ENCODE measurements around the gene PPIL1.
"Not testable (repeated sequence)": the region's sequence is repeated elsewhere in the genome, so short reads cannot be mapped to it uniquely, and the experiment has no call there.

Gene PPIL1

GRCh38 chr6:36815962-36816735 lies 58.5 kb downstream of the PPIL1 start:
- Histone ChIP-seq H4K8ac (ENCODE audit: low read depth, low read length) (no peak overlapping the region), H4K91ac (ENCODE audit: low read depth, low read length, poor library complexity) (no peak overlapping the region), H3K4me3 (ENCODE audit: low read length in 2 of 2) (no peak overlapping the region), H3K36me3 (replicated peaks in 1 of 2; ENCODE audit: control insufficient read depth in 2 of 2, insufficient read depth in 2 of 2, low read length in 2 of 2) (no peaks in the 10 kb centered on the region), H2BK15ac (ENCODE audit: low read length) (no peak overlapping the region), H2BK5ac (ENCODE audit: low read length) (no peak overlapping the region), H3K18ac (ENCODE audit: low read length) (no peak overlapping the region), H3K4me2 (ENCODE audit: insufficient read depth, low read length, poor library complexity, severe bottlenecking) (no peak overlapping the region), H3K79me1 (ENCODE audit: low read depth, low read length) (no peaks in the 10 kb centered on the region), H2AK5ac (ENCODE audit: low read depth, low read length) (no peak overlapping the region), H3K9me3 (replicated peaks in 1 of 2; ENCODE audit: control insufficient read depth in 2 of 2, insufficient read depth in 1 of 2, low read depth in 1 of 2, low read length in 2 of 2) (no peaks in the 10 kb centered on the region), H2BK12ac (ENCODE audit: low read length) (no peak overlapping the region), H3K14ac (ENCODE audit: low read length) (no peak overlapping the region), H3K4ac (ENCODE audit: low read length) (no peak overlapping the region), H2AFZ (ENCODE audit: low read length) (no peak overlapping the region), H3K27me3 (ENCODE audit: control insufficient read depth in 3 of 3, insufficient read depth in 3 of 3, low read depth in 1 of 3, low read length in 3 of 3) (peaks cover 0 to 9% (median 0%) of the 10 kb centered on the region in 3 experiments), H3K27ac (replicated peaks; ENCODE audit: low read length) (no peak overlapping the region), H3K9ac (ENCODE audit: low read depth, low read length, poor library complexity) (no peak overlapping the region), H2BK120ac (ENCODE audit: low read depth, low read length) (no peak overlapping the region), H3K23ac (ENCODE audit: low read depth, low read length, poor library complexity) (no peak overlapping the region), H3K4me1 (ENCODE audit: control insufficient read depth in 2 of 2, insufficient read depth in 1 of 2, low read depth in 1 of 2, low read length in 2 of 2) (peaks cover 9 to 10% of the 10 kb centered on the region in 2 donors)
- no CpG with 5 or more reads among the region's 7 CpGs for WGBS, 2 donors (ENCODE audit: extremely low coverage in 2 of 2, insufficient read length in 2 of 2, insufficient replicate concordance in 1 of 2)
- no peak for DNase-seq (ENCODE audit: low spot score)

- H2BK5ac ChIP-seq (ENCODE audit: low read length), result no peak overlapping the region
- H3K14ac ChIP-seq (ENCODE audit: low read length), result no peak overlapping the region
- no peak overlapping the region for H2BK12ac ChIP-seq (ENCODE audit: low read length)
- no peak overlapping the region for H4K8ac ChIP-seq (ENCODE audit: low read depth, low read length)
- H3K18ac ChIP-seq (ENCODE audit: low read length), result no peak overlapping the region
- H4K91ac ChIP-seq (ENCODE audit: low read depth, low read length, poor library complexity), result no peak overlapping the region
- no CpG with 5 or more reads among the region's 7 CpGs for whole genome bisulfite sequencing, 2 donors (ENCODE audit: extremely low coverage in 2 of 2, insufficient read length in 2 of 2, insufficient replicate concordance in 1 of 2)
- H2BK120ac ChIP-seq (ENCODE audit: low read depth, low read length), result no peak overlapping the region
- H3K36me3 ChIP-seq (replicated peaks in 1 of 2; ENCODE audit: control insufficient read depth in 2 of 2, insufficient read depth in 2 of 2, low read length in 2 of 2), result no peaks in the 10 kb centered on the region
- H3K4me3 ChIP-seq (ENCODE audit: low read length in 2 of 2), result no peak overlapping the region
- peaks cover 0 to 9% of the 10 kb centered on the region in 2 donors for H3K4me1 ChIP-seq (ENCODE audit: control insufficient read depth in 2 of 2, insufficient read depth in 1 of 2, low read depth in 1 of 2, low read length in 2 of 2)
- no peak overlapping the region for H2AK5ac ChIP-seq (ENCODE audit: low read depth, low read length)
- no peak overlapping the region for H2AFZ ChIP-seq (ENCODE audit: low read length)
- H2BK15ac ChIP-seq (ENCODE audit: low read length), result no peak overlapping the region
- no peak overlapping the region for H3K9ac ChIP-seq (ENCODE audit: low read depth, low read length, poor library complexity)
- no peaks in the 10 kb centered on the region for H3K9me3 ChIP-seq (replicated peaks in 1 of 2; ENCODE audit: control insufficient read depth in 2 of 2, insufficient read depth in 1 of 2, low read depth in 1 of 2, low read length in 2 of 2)
- no peak for DNase-seq (ENCODE audit: low spot score)
- H3K23ac ChIP-seq (ENCODE audit: low read depth, low read length, poor library complexity), result no peak overlapping the region
- peaks cover 0 to 15% (median 0%) of the 10 kb centered on the region in 3 experiments for H3K27me3 ChIP-seq (ENCODE audit: control insufficient read depth in 3 of 3, insufficient read depth in 3 of 3, low read depth in 1 of 3, low read length in 3 of 3)
- H3K4ac ChIP-seq (ENCODE audit: low read length), result no peak overlapping the region
- no peaks in the 10 kb centered on the region for H3K79me1 ChIP-seq (ENCODE audit: low read depth, low read length)
- H3K27ac ChIP-seq (replicated peaks; ENCODE audit: low read length), result no peak overlapping the region
- no peak overlapping the region for H3K4me2 ChIP-seq (ENCODE audit: insufficient read depth, low read length, poor library complexity, severe bottlenecking)
These were observed 60.4 kb downstream of the PPIL1 start for GRCh38 chr6:36814249-36814648.

GRCh38 chr6:36813526-36813925 lies 61.1 kb downstream of the PPIL1 start:
- no peaks in the 10 kb centered on the region for H3K79me1 ChIP-seq (ENCODE audit: low read depth, low read length)
- DNase-seq (ENCODE audit: low spot score), result no peak

GRCh38 chr6:36813047-36813446 lies 61.6 kb downstream of the PPIL1 start:
- H3K23ac ChIP-seq (ENCODE audit: low read depth, low read length, poor library complexity); H2BK120ac ChIP-seq (ENCODE audit: low read depth, low read length); H2BK5ac ChIP-seq (ENCODE audit: low read length); H3K4me2 ChIP-seq (ENCODE audit: insufficient read depth, low read length, poor library complexity, severe bottlenecking); H2AFZ ChIP-seq (ENCODE audit: low read length); H3K9ac ChIP-seq (ENCODE audit: low read depth, low read length, poor library complexity); H2AK5ac ChIP-seq (ENCODE audit: low read depth, low read length); H3K14ac ChIP-seq (ENCODE audit: low read length); H2BK15ac ChIP-seq (ENCODE audit: low read length); H3K36me3 ChIP-seq (replicated peaks in 1 of 2; ENCODE audit: control insufficient read depth in 2 of 2, insufficient read depth in 2 of 2, low read length in 2 of 2); H4K8ac ChIP-seq (ENCODE audit: low read depth, low read length); H3K4me3 ChIP-seq (ENCODE audit: low read length in 2 of 2); H3K4me1 ChIP-seq (ENCODE audit: control insufficient read depth in 2 of 2, insufficient read depth in 1 of 2, low read depth in 1 of 2, low read length in 2 of 2); H3K9me3 ChIP-seq (replicated peaks in 1 of 2; ENCODE audit: control insufficient read depth in 2 of 2, insufficient read depth in 1 of 2, low read depth in 1 of 2, low read length in 2 of 2); H2BK12ac ChIP-seq (ENCODE audit: low read length); DNase-seq (ENCODE audit: low spot score); H3K18ac ChIP-seq (ENCODE audit: low read length); H3K27ac ChIP-seq (replicated peaks; ENCODE audit: low read length); H4K91ac ChIP-seq (ENCODE audit: low read depth, low read length, poor library complexity); H3K79me1 ChIP-seq (ENCODE audit: low read depth, low read length); H3K4ac ChIP-seq (ENCODE audit: low read length): not testable (repeated sequence)
- peaks cover 0 to 15% (median 0%) of the 10 kb centered on the region in 3 experiments for H3K27me3 ChIP-seq (ENCODE audit: control insufficient read depth in 3 of 3, insufficient read depth in 3 of 3, low read depth in 1 of 3, low read length in 3 of 3)
- no CpG with 5 or more reads among the region's 3 CpGs for WGBS, 2 donors (ENCODE audit: extremely low coverage in 2 of 2, insufficient read length in 2 of 2, insufficient replicate concordance in 1 of 2)

More at GRCh38 chr6:36813526-36813925, 61.1 kb downstream of the PPIL1 start:
- H3K4ac ChIP-seq (ENCODE audit: low read length), result no peak overlapping the region
- no peak overlapping the region for H2BK12ac ChIP-seq (ENCODE audit: low read length)
- H3K27me3 ChIP-seq (ENCODE audit: control insufficient read depth in 3 of 3, insufficient read depth in 3 of 3, low read depth in 1 of 3, low read length in 3 of 3), result peaks cover 0 to 15% (median 0%) of the 10 kb centered on the region in 3 experiments
- H2BK5ac ChIP-seq (ENCODE audit: low read length), result no peak overlapping the region
- WGBS, 2 donors (ENCODE audit: extremely low coverage in 2 of 2, insufficient read length in 2 of 2, insufficient replicate concordance in 1 of 2), result no CpG with 5 or more reads among the region's 3 CpGs
- H3K9me3 ChIP-seq (replicated peaks in 1 of 2; ENCODE audit: control insufficient read depth in 2 of 2, insufficient read depth in 1 of 2, low read depth in 1 of 2, low read length in 2 of 2), result no peaks in the 10 kb centered on the region
- H3K27ac ChIP-seq (replicated peaks; ENCODE audit: low read length), result no peak overlapping the region
- no peak overlapping the region for H3K4me3 ChIP-seq (ENCODE audit: low read length in 2 of 2)
- H2BK15ac ChIP-seq (ENCODE audit: low read length), result no peak overlapping the region
- no peak overlapping the region for H3K9ac ChIP-seq (ENCODE audit: low read depth, low read length, poor library complexity)
- peaks cover 0 to 9% of the 10 kb centered on the region in 2 donors for H3K4me1 ChIP-seq (ENCODE audit: control insufficient read depth in 2 of 2, insufficient read depth in 1 of 2, low read depth in 1 of 2, low read length in 2 of 2)
- H3K36me3 ChIP-seq (replicated peaks in 1 of 2; ENCODE audit: control insufficient read depth in 2 of 2, insufficient read depth in 2 of 2, low read length in 2 of 2), result no peaks in the 10 kb centered on the region
- H2AFZ ChIP-seq (ENCODE audit: low read length), result no peak overlapping the region
- no peak overlapping the region for H2AK5ac ChIP-seq (ENCODE audit: low read depth, low read length)
- no peak overlapping the region for H4K8ac ChIP-seq (ENCODE audit: low read depth, low read length)
- no peak overlapping the region for H2BK120ac ChIP-seq (ENCODE audit: low read depth, low read length)
- no peak overlapping the region for H3K23ac ChIP-seq (ENCODE audit: low read depth, low read length, poor library complexity)
- no peak overlapping the region for H3K4me2 ChIP-seq (ENCODE audit: insufficient read depth, low read length, poor library complexity, severe bottlenecking)
- H3K18ac ChIP-seq (ENCODE audit: low read length), result no peak overlapping the region
- H3K14ac ChIP-seq (ENCODE audit: low read length), result no peak overlapping the region
- no peak overlapping the region for H4K91ac ChIP-seq (ENCODE audit: low read depth, low read length, poor library complexity)
